GM18505 (cell line): ENCODE results near the gene ADAMTS8.

Experiments
- ATAC-seq: cut with Tn5 transposase; IDR thresholded peaks from one replicate; pipeline ENCODE4 v1.9.1; 2021; ENCODE audit not compliant: unreplicated experiment
- POLR2A ChIP-seq: IDR thresholded peaks from 4 replicates; pipeline ENCODE4 v1.6.1; 2011; ENCODE audit warnings: borderline replicate concordance; ENCODE audit not compliant: insufficient read depth, insufficient read length; ENCODE audit errors: extremely low read depth

ADAMTS8 gene

GRCh38 chr11:130470832-130471706, 42.7 kb upstream of the ADAMTS8 start:
- TF ChIP-seq POLR2A = no peak
- ATAC-seq = no peak

GRCh38 chr11:130469181-130469580, 40.8 kb upstream of the ADAMTS8 start:
- no peak for ATAC-seq
- TF ChIP-seq POLR2A = no peak

GRCh38 chr11:130467116-130467900, 38.9 kb upstream of the ADAMTS8 start:
- TF ChIP-seq POLR2A = no peak
- no peak for ATAC-seq

GRCh38 chr11:130465263-130465662, 36.9 kb upstream of the ADAMTS8 start:
- no peak for ATAC-seq
- TF ChIP-seq POLR2A = no peak

- no peak for TF ChIP-seq POLR2A
- no peak for ATAC-seq
These were observed 35.9 kb upstream of the ADAMTS8 start for GRCh38 chr11:130464291-130464812.

- no peak for ATAC-seq
- no peak for TF ChIP-seq POLR2A
These were observed 34.5 kb upstream of the ADAMTS8 start for GRCh38 chr11:130462931-130463330.

GRCh38 chr11:130462101-130462885, 33.9 kb upstream of the ADAMTS8 start:
- no peak for TF ChIP-seq POLR2A
- no peak for ATAC-seq

- no peak for TF ChIP-seq POLR2A
- ATAC-seq = no peak
These were observed 31.1 kb upstream of the ADAMTS8 start for GRCh38 chr11:130459521-130459920.

GRCh38 chr11:130458410-130458729, 30.0 kb upstream of the ADAMTS8 start:
- TF ChIP-seq POLR2A = no peak
- no peak for ATAC-seq

- ATAC-seq = no peak
- no peak for TF ChIP-seq POLR2A
These were observed 29.4 kb upstream of the ADAMTS8 start for GRCh38 chr11:130457623-130458409.

- TF ChIP-seq POLR2A = no peak
- no peak for ATAC-seq
These were observed 27.9 kb upstream of the ADAMTS8 start for GRCh38 chr11:130456286-130456685.

- TF ChIP-seq POLR2A = no peak
These were observed 27.2 kb upstream of the ADAMTS8 start for GRCh38 chr11:130455483-130456127.

More at GRCh38 chr11:130455483-130456127, 27.2 kb upstream of the ADAMTS8 start:
- no peak for ATAC-seq
